Renal cortex interstitium (tissue), 11 donors: ENCODE measurements around the gene ACOT2. TPM values are rescaled to one million over a fixed set of nuclear protein-coding genes. Genes with fewer than 3 reads are reported as not detected.
"Not testable (repeated sequence)": the region's sequence is repeated elsewhere in the genome, so short reads cannot be mapped to it uniquely, and the experiment has no call there.

Experiments
- DNase-seq, 11 donors: peaks; one replicate each; pipeline ENCODE4 v3.0.0-alpha.2; 2013; ENCODE audit warnings: low read depth in 9 of 11, low spot score in 4 of 11; ENCODE audit errors: extremely low read depth in 1 of 11
- polyA plus RNA-seq, 3 donors: library from polyadenylated mRNA; unstranded; fragments of 120-200 nt; gene quantifications; one replicate each; pipeline ENCODE4 v1.2.1, GENCODE V29; 2013; ENCODE audit not compliant: insufficient read length in 3 of 3

ACOT2 gene
- polyA plus RNA-seq, 3 donors, result 61.8 to 84.3 (median 64.3) TPM

- not testable (repeated sequence) for DNase-seq
Measured at GRCh38 chr14:73558238-73558637, 10.8 kb upstream of the ACOT2 start.

GRCh38 chr14:73562256-73562655 is 6.8 kb upstream of the ACOT2 start:
- not testable (repeated sequence) for DNase-seq

- not testable (repeated sequence) for DNase-seq
Measured at GRCh38 chr14:73562696-73563095, 6.3 kb upstream of the ACOT2 start.

GRCh38 chr14:73566431-73566830 is 2.6 kb upstream of the ACOT2 start:
- DNase-seq, result not testable (repeated sequence)

- DNase-seq, result not testable (repeated sequence)
Measured at GRCh38 chr14:73566935-73567334, 2.1 kb upstream of the ACOT2 start.

GRCh38 chr14:73567358-73567757 is 1.7 kb upstream of the ACOT2 start:
- no peak for DNase-seq

GRCh38 chr14:73567951-73568885 is 795 bp upstream of the ACOT2 start:
- DNase-seq, result no peak

GRCh38 chr14:73568886-73569184 is 178 bp upstream of the ACOT2 start:
- not testable (repeated sequence) for DNase-seq

GRCh38 chr14:73570913-73571312 is 1.9 kb downstream of the ACOT2 start:
- DNase-seq, result not testable (repeated sequence)

GRCh38 chr14:73573034-73573433 is 4.0 kb downstream of the ACOT2 start:
- not testable (repeated sequence) for DNase-seq

GRCh38 chr14:73573740-73574139 is 4.7 kb downstream of the ACOT2 start:
- not testable (repeated sequence) for DNase-seq

GRCh38 chr14:73574251-73574650 is 5.2 kb downstream of the ACOT2 start:
- DNase-seq, result not testable (repeated sequence)

- DNase-seq, result no peak
Measured at GRCh38 chr14:73576391-73576790, 7.4 kb downstream of the ACOT2 start.

GRCh38 chr14:73577214-73577613 is 8.2 kb downstream of the ACOT2 start:
- not testable (repeated sequence) for DNase-seq

GRCh38 chr14:73582102-73582979 is 13.3 kb downstream of the ACOT2 start:
- not testable (repeated sequence) for DNase-seq

- DNase-seq, result no peak
Measured at GRCh38 chr14:73588695-73589094, 19.7 kb downstream of the ACOT2 start.

- DNase-seq, result no peak
Measured at GRCh38 chr14:73589116-73589515, 20.1 kb downstream of the ACOT2 start.

- not testable (repeated sequence) for DNase-seq
Measured at GRCh38 chr14:73590673-73591004, 21.6 kb downstream of the ACOT2 start.

GRCh38 chr14:73591690-73592449 is 22.9 kb downstream of the ACOT2 start, which contains the start of gene ACOT4:
Gene ACOT4 (plus strand): TSS chr14:73591873. CDS start chr14:73591960, 87 bp downstream.
- DNase-seq, result peak in 1 of 11 donors; percentile 44
